DOHH2 (cell line): ENCODE results near the gene MACROD2.

ENCODE experiments used
- H3F3A ChIP-seq: fragments of 200-600 bp; sonication (generic), shearing (Covaris generic); 2 replicates; pipeline ENCODE4 v1.6.0; 2016; ENCODE audit warnings: antibody characterized with exemption, mild to moderate bottlenecking; ENCODE audit not compliant: control insufficient read depth, insufficient read depth
- H3K27ac ChIP-seq: fragments of 200-600 bp; sonication (generic); 2 replicates; pipeline ENCODE4 v1.5.1; 2014; ENCODE audit warnings: low read depth, mild to moderate bottlenecking, low read length, moderate library complexity
- H3K27me3 ChIP-seq: fragments of 200-600 bp; sonication (generic); 2 replicates; pipeline ENCODE4 v1.6.1; 2014; ENCODE audit warnings: mild to moderate bottlenecking, low read length, mixed read lengths; ENCODE audit not compliant: control insufficient read depth
- H3K36me3 ChIP-seq: fragments of 200-600 bp; sonication (generic); 2 replicates; pipeline ENCODE4 v1.6.1; 2014; ENCODE audit warnings: mild to moderate bottlenecking, low read length, moderate library complexity, mixed read lengths; ENCODE audit not compliant: control insufficient read depth
- H3K4me1 ChIP-seq: fragments of 200-600 bp; sonication (generic); 2 replicates; pipeline ENCODE4 v1.6.1; 2014; ENCODE audit warnings: mild to moderate bottlenecking, low read length, mixed read lengths; ENCODE audit not compliant: control insufficient read depth
- H3K4me2 ChIP-seq: fragments of 200-600 bp; sonication (generic); 2 replicates; pipeline ENCODE4 v1.6.0; 2014; ENCODE audit warnings: mild to moderate bottlenecking, low read length, moderate library complexity
- H3K4me3 ChIP-seq: fragments of 200-600 bp; sonication (generic); 2 replicates; pipeline ENCODE4 v1.5.1; 2014; ENCODE audit warnings: mild to moderate bottlenecking, low read length, mixed read lengths
- H3K79me2 ChIP-seq: fragments of 200-600 bp; sonication (generic); 2 replicates; pipeline ENCODE4 v1.6.1; 2014; ENCODE audit warnings: mild to moderate bottlenecking, low read length, mixed read lengths; ENCODE audit not compliant: control insufficient read depth
- H3K9me2 ChIP-seq: fragments of 200-600 bp; sonication (generic); replicated peaks from 2 replicates; pipeline ENCODE4 v1.6.1; 2014; ENCODE audit warnings: mild to moderate bottlenecking, low read length, mixed read lengths; ENCODE audit not compliant: control insufficient read depth
- H3K9me3 ChIP-seq: fragments of 200-600 bp; sonication (generic); 2 replicates; pipeline ENCODE4 v1.6.1; 2014; ENCODE audit warnings: antibody characterized with exemption, low read length, mixed read lengths; ENCODE audit not compliant: control insufficient read depth, insufficient read depth
- H4K20me1 ChIP-seq: fragments of 200-600 bp; sonication (generic); 2 replicates; pipeline ENCODE4 v1.6.0; 2014; ENCODE audit warnings: low read depth, mild to moderate bottlenecking, antibody characterized with exemption, low read length, moderate library complexity; ENCODE audit not compliant: control insufficient read depth, insufficient read depth
- EZH2phosphoT487 ChIP-seq: fragments of 200-600 bp; sonication (generic); IDR thresholded peaks from 2 replicates; pipeline ENCODE4 v1.6.1; 2017; ENCODE audit warnings: borderline replicate concordance, mild to moderate bottlenecking, antibody characterized with exemption, low read length, moderate library complexity, mixed read lengths
- TF ChIP-seq, protein P1 (sequence below): fragments of 200-600 bp; sonication (generic); IDR thresholded peaks from one replicate; pipeline ENCODE4 v1.5.1; 2014; ENCODE audit warnings: antibody characterized with exemption, mild to moderate bottlenecking, low read depth, low read length; ENCODE audit not compliant: poor library complexity, severe bottlenecking

Gene MACROD2

DNA sequence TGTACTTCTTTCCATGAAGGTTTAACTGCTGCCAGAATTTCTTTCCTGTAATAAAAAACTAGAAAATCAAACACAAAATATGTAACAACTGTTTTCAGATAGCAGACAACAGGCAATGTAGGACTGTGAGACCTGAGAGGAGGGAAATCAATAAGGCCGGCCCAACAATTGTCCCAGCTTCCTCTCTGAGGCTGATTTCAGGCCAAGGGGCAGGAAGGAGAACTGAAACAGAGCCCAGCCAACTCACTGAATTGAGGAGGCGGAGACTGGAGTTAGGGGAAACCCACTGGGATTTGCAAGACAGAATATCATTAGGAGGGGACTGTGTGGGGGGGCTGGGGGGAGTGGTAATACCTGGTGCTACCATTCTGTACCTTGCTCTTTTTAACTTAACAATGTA lies 299.9 kb downstream of the MACROD2 start:
- TF ChIP-seq, protein P1, sequence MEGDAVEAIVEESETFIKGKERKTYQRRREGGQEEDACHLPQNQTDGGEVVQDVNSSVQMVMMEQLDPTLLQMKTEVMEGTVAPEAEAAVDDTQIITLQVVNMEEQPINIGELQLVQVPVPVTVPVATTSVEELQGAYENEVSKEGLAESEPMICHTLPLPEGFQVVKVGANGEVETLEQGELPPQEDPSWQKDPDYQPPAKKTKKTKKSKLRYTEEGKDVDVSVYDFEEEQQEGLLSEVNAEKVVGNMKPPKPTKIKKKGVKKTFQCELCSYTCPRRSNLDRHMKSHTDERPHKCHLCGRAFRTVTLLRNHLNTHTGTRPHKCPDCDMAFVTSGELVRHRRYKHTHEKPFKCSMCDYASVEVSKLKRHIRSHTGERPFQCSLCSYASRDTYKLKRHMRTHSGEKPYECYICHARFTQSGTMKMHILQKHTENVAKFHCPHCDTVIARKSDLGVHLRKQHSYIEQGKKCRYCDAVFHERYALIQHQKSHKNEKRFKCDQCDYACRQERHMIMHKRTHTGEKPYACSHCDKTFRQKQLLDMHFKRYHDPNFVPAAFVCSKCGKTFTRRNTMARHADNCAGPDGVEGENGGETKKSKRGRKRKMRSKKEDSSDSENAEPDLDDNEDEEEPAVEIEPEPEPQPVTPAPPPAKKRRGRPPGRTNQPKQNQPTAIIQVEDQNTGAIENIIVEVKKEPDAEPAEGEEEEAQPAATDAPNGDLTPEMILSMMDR: no peak
- no peak for TF ChIP-seq EZH2phosphoT487
- H3K4me2 ChIP-seq: no peak overlapping the region
- no peaks in the 10 kb centered on the region for H3K36me3 ChIP-seq
- H3K4me3 ChIP-seq: no peak overlapping the region
- no peaks in the 10 kb centered on the region for H3K9me2 ChIP-seq
- no peak overlapping the region for H3K27ac ChIP-seq
- no peaks in the 10 kb centered on the region for H3K27me3 ChIP-seq
- H3K9me3 ChIP-seq: no peaks in the 10 kb centered on the region
- no peaks in the 10 kb centered on the region for H4K20me1 ChIP-seq
- H3F3A ChIP-seq: no peaks in the 10 kb centered on the region
- H3K79me2 ChIP-seq: no peaks in the 10 kb centered on the region
- no peaks in the 10 kb centered on the region for H3K4me1 ChIP-seq

DNA sequence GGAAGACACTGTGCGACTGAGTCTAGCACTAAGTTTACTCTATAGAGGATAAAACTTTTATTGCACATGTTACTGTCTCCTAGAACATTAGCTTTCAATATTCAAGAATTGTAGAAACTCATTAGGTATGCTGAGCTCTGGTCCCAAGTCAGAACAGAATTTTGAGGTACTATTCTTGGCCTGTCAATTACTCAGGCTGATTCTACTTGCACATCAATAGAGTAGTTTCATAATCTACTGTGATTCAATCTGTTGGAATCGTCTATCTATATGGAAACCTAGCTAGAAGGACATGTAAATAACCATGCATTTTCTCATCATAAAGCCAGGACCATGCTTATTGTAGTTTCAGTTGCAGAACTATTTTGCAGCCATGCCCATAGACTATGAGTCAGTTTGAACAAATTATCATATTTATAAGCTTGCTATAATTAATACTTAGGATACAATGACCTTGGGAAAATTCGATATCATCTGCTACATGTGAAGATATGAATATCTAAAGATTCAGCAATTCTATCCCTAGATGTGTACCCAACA lies 300.5 kb downstream of the MACROD2 start:
- H4K20me1 ChIP-seq: no peaks in the 10 kb centered on the region
- TF ChIP-seq, protein P1: no peak
- no peak for TF ChIP-seq EZH2phosphoT487

DNA sequence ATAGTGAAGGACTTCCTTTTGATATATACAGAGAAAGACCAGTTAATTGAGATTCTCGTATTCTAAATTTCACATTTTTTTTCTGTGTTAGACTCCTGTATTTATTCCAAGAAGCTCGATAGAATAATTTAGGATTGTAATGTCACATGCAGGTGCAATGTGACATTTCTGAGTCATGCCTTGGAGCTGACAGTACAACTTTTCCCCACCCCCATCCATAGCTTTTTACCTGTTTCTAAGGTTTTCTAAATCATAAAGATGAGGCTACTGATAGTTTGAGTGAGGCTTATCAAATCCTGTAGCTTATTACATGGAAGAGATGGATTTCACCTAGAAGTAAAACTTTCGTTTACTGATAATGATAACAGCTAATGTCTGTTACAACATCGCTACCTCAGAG lies 304.5 kb downstream of the MACROD2 start:
- Histone ChIP-seq H3K4me3 (no peak overlapping the region), H3F3A (no peaks in the 10 kb centered on the region), H3K27ac (no peak overlapping the region), H3K9me3 (no peaks in the 10 kb centered on the region), H3K27me3 (no peaks in the 10 kb centered on the region), H3K36me3 (no peaks in the 10 kb centered on the region), H3K9me2 (no peaks in the 10 kb centered on the region), H3K4me2 (no peak overlapping the region), H4K20me1 (no peaks in the 10 kb centered on the region), H3K4me1 (no peaks in the 10 kb centered on the region), H3K79me2 (no peaks in the 10 kb centered on the region)
- no peak for TF ChIP-seq EZH2phosphoT487
- TF ChIP-seq, protein P1: no peak

More for the DNA sequence above, 300.5 kb downstream of the MACROD2 start:
- no peaks in the 10 kb centered on the region for H3K27me3 ChIP-seq
- H3K27ac ChIP-seq: no peak overlapping the region
- H3K9me2 ChIP-seq: no peaks in the 10 kb centered on the region
- no peaks in the 10 kb centered on the region for H3K4me1 ChIP-seq
- no peak overlapping the region for H3K4me3 ChIP-seq
- H3K4me2 ChIP-seq: no peak overlapping the region
- no peaks in the 10 kb centered on the region for H3F3A ChIP-seq
- H3K9me3 ChIP-seq: no peaks in the 10 kb centered on the region
- no peaks in the 10 kb centered on the region for H3K79me2 ChIP-seq
- no peaks in the 10 kb centered on the region for H3K36me3 ChIP-seq

DNA sequence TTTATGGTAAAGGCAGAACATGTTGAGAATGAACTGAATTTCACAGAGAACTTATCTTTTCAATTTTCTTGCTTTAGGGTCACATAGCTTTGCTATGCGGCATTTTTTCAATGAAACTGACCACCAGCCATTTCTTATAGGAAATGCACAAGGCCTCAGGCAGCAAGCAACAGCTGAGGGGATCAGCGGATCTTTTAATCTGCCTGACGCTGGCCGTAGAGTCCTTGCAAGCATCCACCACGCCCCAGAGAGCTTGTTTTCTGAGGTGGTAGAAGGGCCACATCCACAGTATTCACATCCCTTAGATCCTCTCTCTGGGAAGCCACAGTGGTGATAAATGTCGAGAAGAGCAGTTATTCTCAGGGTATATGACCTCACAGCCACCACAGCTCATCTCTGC lies 307.8 kb downstream of the MACROD2 start:
- Histone ChIP-seq H3K4me3 (no peak overlapping the region), H3F3A (no peaks in the 10 kb centered on the region), H3K4me1 (no peaks in the 10 kb centered on the region), H3K27me3 (no peaks in the 10 kb centered on the region), H4K20me1 (no peaks in the 10 kb centered on the region), H3K9me3 (no peaks in the 10 kb centered on the region), H3K9me2 (no peaks in the 10 kb centered on the region), H3K4me2 (no peak overlapping the region), H3K36me3 (no peaks in the 10 kb centered on the region), H3K79me2 (no peaks in the 10 kb centered on the region), H3K27ac (no peak overlapping the region)
- TF ChIP-seq EZH2phosphoT487: no peak
- TF ChIP-seq, protein P1: no peak
